ENCODE measurements around the gene C1QC. TPM values are rescaled to one million over a fixed set of nuclear protein-coding genes. Genes with fewer than 3 reads are reported as not detected.

Gene C1QC
- total RNA-seq, 1 donor from 2014 or later: not detected

DNA sequence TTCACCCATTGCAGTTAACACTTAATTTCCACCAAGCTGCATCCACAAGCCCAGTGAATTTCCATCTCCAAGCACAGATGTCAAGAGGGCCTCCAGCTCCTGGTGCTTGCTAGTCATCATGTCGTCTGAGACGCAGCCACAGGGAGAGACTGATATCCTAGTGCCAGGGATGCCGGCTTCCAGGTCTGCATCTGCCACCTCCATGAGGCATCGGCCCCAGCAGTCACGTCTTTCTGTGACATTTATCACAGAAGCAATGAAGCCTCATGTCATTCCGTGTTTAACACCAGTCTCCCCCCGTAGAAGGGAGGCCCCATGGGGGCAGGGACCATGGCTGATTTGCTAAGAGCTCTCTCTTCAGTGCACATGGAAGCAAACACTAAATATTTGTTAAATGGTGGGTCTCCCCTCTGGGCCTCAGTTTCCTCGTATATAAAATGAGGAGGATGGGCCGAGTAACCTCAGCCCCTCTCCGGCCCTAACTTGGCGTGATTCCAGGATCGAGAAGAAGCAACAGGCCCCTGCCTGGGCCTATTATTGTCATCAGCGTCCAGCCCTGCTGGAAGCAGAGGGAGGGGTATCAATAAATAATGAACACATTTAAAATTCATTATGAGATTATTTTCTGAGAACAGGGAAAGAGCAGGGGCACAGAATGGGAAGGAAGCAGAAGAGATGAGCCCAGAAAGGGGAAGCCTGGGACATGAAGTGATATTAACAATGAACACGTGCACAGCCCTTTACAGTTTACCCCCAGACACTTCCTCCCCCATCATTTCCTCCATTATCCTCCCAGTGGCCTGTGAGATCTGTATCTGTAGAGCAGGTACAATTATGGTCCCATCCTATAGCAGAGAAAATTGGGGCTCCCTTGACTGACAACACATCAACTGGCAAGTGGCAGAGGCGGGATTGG, 8.8 kb downstream of the C1QC start:
- H3K9me3 Mint-ChIP-seq (ENCODE audit: unreplicated experiment): no peaks in the 10 kb centered on the region
- TF ChIP-seq, protein P1, sequence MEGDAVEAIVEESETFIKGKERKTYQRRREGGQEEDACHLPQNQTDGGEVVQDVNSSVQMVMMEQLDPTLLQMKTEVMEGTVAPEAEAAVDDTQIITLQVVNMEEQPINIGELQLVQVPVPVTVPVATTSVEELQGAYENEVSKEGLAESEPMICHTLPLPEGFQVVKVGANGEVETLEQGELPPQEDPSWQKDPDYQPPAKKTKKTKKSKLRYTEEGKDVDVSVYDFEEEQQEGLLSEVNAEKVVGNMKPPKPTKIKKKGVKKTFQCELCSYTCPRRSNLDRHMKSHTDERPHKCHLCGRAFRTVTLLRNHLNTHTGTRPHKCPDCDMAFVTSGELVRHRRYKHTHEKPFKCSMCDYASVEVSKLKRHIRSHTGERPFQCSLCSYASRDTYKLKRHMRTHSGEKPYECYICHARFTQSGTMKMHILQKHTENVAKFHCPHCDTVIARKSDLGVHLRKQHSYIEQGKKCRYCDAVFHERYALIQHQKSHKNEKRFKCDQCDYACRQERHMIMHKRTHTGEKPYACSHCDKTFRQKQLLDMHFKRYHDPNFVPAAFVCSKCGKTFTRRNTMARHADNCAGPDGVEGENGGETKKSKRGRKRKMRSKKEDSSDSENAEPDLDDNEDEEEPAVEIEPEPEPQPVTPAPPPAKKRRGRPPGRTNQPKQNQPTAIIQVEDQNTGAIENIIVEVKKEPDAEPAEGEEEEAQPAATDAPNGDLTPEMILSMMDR (IDR thresholded peaks at IDR 0.05; ENCODE audit: partially characterized antibody, unreplicated experiment): no peak
- DNase-seq: no peak

GRCh38 chr1:22652881-22653316, 9.5 kb downstream of the C1QC start, which contains the start of gene C1QB:
TSS of gene C1QB (plus strand) at chr1:22653236. CDS start at chr1:22659463, 6,227 bp downstream.
- Mint-ChIP-seq H3K4me3 (ENCODE audit: unreplicated experiment) (no peak within 1 kb of the TSS), H3K9me3 (ENCODE audit: unreplicated experiment) (no peaks in the 10 kb centered on the region), H3K36me3 (ENCODE audit: unreplicated experiment) (no peaks in the 10 kb centered on the region), H3K4me1 (ENCODE audit: low read depth, unreplicated experiment) (peaks cover 11% of the 10 kb centered on the region), H3K27ac (ENCODE audit: unreplicated experiment) (no peak within 1 kb of the TSS), H3K27me3 (ENCODE audit: unreplicated experiment) (peaks cover 7% of the 10 kb centered on the region)
- DNase-seq: no peak
- TF ChIP-seq, protein P1 (IDR thresholded peaks at IDR 0.05; ENCODE audit: partially characterized antibody, unreplicated experiment): no peak

More for the DNA sequence above, 8.8 kb downstream of the C1QC start:
- Mint-ChIP-seq H3K4me3 (ENCODE audit: unreplicated experiment) (no peak overlapping the region), H3K27me3 (ENCODE audit: unreplicated experiment) (peaks cover 6% of the 10 kb centered on the region), H3K4me1 (ENCODE audit: low read depth, unreplicated experiment) (peaks cover 11% of the 10 kb centered on the region), H3K36me3 (ENCODE audit: unreplicated experiment) (no peaks in the 10 kb centered on the region), H3K27ac (ENCODE audit: unreplicated experiment) (no peak overlapping the region)

- no peaks in the 10 kb centered on the region for H3K9me3 Mint-ChIP-seq (ENCODE audit: unreplicated experiment)
- H3K4me3 Mint-ChIP-seq (ENCODE audit: unreplicated experiment): no peak overlapping the region
- peaks cover 13% of the 10 kb centered on the region for H3K27me3 Mint-ChIP-seq (ENCODE audit: unreplicated experiment)
- no peaks in the 10 kb centered on the region for H3K36me3 Mint-ChIP-seq (ENCODE audit: unreplicated experiment)
- H3K27ac Mint-ChIP-seq (ENCODE audit: unreplicated experiment): no peak overlapping the region
- DNase-seq: no peak
- peaks cover 7% of the 10 kb centered on the region for H3K4me1 Mint-ChIP-seq (ENCODE audit: low read depth, unreplicated experiment)
- TF ChIP-seq, protein P1 (IDR thresholded peaks at IDR 0.05; ENCODE audit: partially characterized antibody, unreplicated experiment): peak; percentile 62
Measured at GRCh38 chr1:22654692-22655091, 11.3 kb downstream of the C1QC start.

DNA sequence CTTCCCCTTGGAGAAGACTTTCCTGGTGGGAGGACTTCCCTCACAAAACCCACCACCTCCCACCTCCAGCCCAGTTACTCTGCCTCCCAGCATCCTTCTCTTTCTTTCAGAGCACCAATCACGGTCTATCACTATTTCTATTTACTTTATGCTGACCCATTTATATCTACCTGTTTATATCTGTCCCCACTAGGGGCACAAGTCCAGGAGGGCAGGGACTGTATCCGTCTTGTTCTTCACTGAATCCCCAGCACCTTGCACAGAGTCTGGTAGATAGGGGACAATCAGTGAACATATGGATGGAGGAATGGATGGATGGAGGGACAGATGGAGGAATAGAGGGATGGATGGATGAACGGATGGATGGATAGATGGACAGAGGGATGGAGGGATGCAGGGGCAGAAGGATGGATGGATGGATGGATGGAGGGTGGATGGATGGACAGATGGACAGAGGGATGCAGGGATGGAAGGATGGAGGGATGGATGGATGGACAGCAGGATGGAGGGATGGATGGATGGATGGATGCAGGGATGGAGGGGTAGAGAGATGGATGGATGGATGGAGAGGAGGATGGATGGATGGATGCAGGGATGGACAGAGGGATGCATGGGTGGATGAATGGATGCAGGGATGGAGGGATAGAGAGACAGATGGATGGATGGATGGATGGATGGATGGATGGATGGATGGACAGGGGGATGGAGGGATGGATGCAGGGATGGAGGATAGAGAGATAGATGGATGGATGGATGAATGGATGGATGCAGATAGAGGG, 15.1 kb downstream of the C1QC start:
- Mint-ChIP-seq H3K4me3 (ENCODE audit: unreplicated experiment) (no peak overlapping the region), H3K27me3 (ENCODE audit: unreplicated experiment) (peaks cover 22% of the 10 kb centered on the region)

More for the DNA sequence above, 15.1 kb downstream of the C1QC start:
- TF ChIP-seq, protein P1 (IDR thresholded peaks at IDR 0.05; ENCODE audit: partially characterized antibody, unreplicated experiment): peak; percentile 25
- no peak for DNase-seq
- Mint-ChIP-seq H3K4me1 (ENCODE audit: low read depth, unreplicated experiment) (peaks cover 4% of the 10 kb centered on the region), H3K36me3 (ENCODE audit: unreplicated experiment) (no peaks in the 10 kb centered on the region), H3K27ac (ENCODE audit: unreplicated experiment) (no peak overlapping the region), H3K9me3 (ENCODE audit: unreplicated experiment) (peaks cover 4% of the 10 kb centered on the region)

Measured in glutamatergic neuron (in vitro differentiated cells).